ENCODE measurements around the gene CNTROB.

DNA sequence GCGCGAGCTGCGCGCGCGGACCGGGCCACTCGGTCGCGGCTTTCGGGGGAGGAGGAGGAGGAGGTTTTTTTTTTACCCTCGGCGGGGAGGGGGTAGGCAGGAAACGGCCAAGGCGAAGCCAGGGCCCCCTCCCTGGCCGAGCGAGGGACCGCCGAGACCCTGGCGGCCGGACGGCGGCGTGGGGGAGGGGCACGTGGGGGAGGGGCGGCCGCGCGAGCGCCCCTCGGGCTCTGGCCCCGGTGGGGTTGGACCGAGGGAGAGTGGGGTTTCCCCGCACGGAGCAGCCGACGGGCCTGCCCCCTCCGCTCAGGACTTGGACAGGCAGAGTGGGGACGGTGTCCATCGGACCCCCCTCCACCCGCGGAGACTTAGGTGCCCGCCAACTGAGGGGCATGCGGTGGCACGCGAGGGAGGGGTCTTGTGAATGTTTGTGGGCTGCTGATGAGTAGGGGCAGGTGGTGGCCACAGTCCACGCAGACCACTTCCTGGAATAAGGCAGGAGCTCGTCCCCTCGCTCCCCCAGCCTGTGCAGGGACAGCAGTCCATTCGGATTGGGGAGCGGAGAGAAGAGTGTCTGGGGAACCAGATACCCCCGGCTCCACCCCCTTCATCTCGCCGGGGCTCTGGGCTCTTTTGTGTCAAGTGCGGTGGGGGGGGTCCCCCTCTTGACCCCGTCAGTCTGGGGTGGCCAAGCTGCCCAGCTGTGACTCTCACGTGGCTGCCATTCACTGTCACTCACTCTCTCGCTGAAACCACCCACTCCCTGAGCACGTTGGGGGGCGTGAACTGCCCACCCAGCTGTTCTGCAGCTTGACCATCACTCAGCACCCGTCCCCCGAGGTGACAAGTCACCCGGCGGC, 46.4 kb upstream of the CNTROB start:
- peak; percentile 92 for TF ChIP-seq FOXP2 (optimal IDR thresholded peaks at IDR 0.05; ENCODE audit: borderline replicate concordance, extremely low read depth, extremely low read length, insufficient read depth)
- peak in 1 of 2 experiments; percentile 49; a peak in 1 of 4 replicates for TF ChIP-seq REST (IDR thresholded peaks at IDR 0.05; ENCODE audit: insufficient read depth in 1 of 2, low read depth in 2 of 2, low read length in 2 of 2)
- TF ChIP-seq POLR2AphosphoS5 (IDR thresholded peaks at IDR 0.05; ENCODE audit: low read depth, low read length), result peak; percentile 79
- peak; percentile 85 for TF ChIP-seq TAF1 (IDR thresholded peaks at IDR 0.05; ENCODE audit: borderline replicate concordance, insufficient read depth, low read length)

All from PFSK-1 (cell line).